ENCODE measurements around the gene CEBPZOS. TPM values are rescaled to one million over a fixed set of nuclear protein-coding genes. Genes with fewer than 3 reads are reported as not detected.
"Not testable (repeated sequence)": the region's sequence is repeated elsewhere in the genome, so short reads cannot be mapped to it uniquely, and the experiment has no call there.

CEBPZOS gene
- total RNA-seq, 1 donor: 21.4 TPM

- H3K36me3 ChIP-seq (ENCODE audit: insufficient read depth, low read length): peaks cover 69% of the 10 kb centered on the region
- no peak overlapping the region for H3K4me3 ChIP-seq (ENCODE audit: insufficient read depth, low read length)
- H4K20me1 ChIP-seq (ENCODE audit: insufficient read depth, low read length): no peaks in the 10 kb centered on the region
- H3K79me2 ChIP-seq (ENCODE audit: insufficient read depth, low read length): peaks cover 59% of the 10 kb centered on the region
- no peak overlapping the region for H3K4me2 ChIP-seq (ENCODE audit: insufficient read depth, low read length)
- DNase-seq (ENCODE audit: insufficient read length, low spot score, missing footprints): no peak
- TF ChIP-seq, protein P1, sequence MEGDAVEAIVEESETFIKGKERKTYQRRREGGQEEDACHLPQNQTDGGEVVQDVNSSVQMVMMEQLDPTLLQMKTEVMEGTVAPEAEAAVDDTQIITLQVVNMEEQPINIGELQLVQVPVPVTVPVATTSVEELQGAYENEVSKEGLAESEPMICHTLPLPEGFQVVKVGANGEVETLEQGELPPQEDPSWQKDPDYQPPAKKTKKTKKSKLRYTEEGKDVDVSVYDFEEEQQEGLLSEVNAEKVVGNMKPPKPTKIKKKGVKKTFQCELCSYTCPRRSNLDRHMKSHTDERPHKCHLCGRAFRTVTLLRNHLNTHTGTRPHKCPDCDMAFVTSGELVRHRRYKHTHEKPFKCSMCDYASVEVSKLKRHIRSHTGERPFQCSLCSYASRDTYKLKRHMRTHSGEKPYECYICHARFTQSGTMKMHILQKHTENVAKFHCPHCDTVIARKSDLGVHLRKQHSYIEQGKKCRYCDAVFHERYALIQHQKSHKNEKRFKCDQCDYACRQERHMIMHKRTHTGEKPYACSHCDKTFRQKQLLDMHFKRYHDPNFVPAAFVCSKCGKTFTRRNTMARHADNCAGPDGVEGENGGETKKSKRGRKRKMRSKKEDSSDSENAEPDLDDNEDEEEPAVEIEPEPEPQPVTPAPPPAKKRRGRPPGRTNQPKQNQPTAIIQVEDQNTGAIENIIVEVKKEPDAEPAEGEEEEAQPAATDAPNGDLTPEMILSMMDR (IDR thresholded peaks at IDR 0.05; ENCODE audit: extremely low read depth, low read depth, low read length): no peak
- no peak overlapping the region for H3K27ac ChIP-seq (ENCODE audit: low read depth, low read length)
- H3K4me1 ChIP-seq (ENCODE audit: insufficient read depth, low read length): no peaks in the 10 kb centered on the region
- H3K27me3 ChIP-seq (ENCODE audit: insufficient read depth, low read length): no peaks in the 10 kb centered on the region
- H2AFZ ChIP-seq (ENCODE audit: low read length): no peak overlapping the region
- H3K9me3 ChIP-seq (ENCODE audit: low read depth, low read length): no peaks in the 10 kb centered on the region
Observed at GRCh38 chr2:37205689-37206341, 9.5 kb downstream of the CEBPZOS start.

- not testable (repeated sequence) for H4K20me1 ChIP-seq (ENCODE audit: insufficient read depth, low read length); H3K4me3 ChIP-seq (ENCODE audit: insufficient read depth, low read length); H3K4me1 ChIP-seq (ENCODE audit: insufficient read depth, low read length); H3K9me3 ChIP-seq (ENCODE audit: low read depth, low read length); H3K27ac ChIP-seq (ENCODE audit: low read depth, low read length); DNase-seq (ENCODE audit: insufficient read length, low spot score, missing footprints); H3K27me3 ChIP-seq (ENCODE audit: insufficient read depth, low read length); H3K4me2 ChIP-seq (ENCODE audit: insufficient read depth, low read length); H2AFZ ChIP-seq (ENCODE audit: low read length)
- H3K36me3 ChIP-seq (ENCODE audit: insufficient read depth, low read length): peaks cover 71% of the 10 kb centered on the region
- peaks cover 54% of the 10 kb centered on the region for H3K79me2 ChIP-seq (ENCODE audit: insufficient read depth, low read length)
Observed at GRCh38 chr2:37206760-37207159, 10.5 kb downstream of the CEBPZOS start.

GRCh38 chr2:37211212-37211611, 14.9 kb downstream of the CEBPZOS start:
- Histone ChIP-seq H3K4me2 (ENCODE audit: insufficient read depth, low read length) (no peak overlapping the region), H3K79me2 (ENCODE audit: insufficient read depth, low read length) (peaks cover 34% of the 10 kb centered on the region), H3K36me3 (ENCODE audit: insufficient read depth, low read length) (peaks cover 76% of the 10 kb centered on the region), H3K27me3 (ENCODE audit: insufficient read depth, low read length) (no peaks in the 10 kb centered on the region), H3K4me3 (ENCODE audit: insufficient read depth, low read length) (no peak overlapping the region), H3K9me3 (ENCODE audit: low read depth, low read length) (no peaks in the 10 kb centered on the region), H3K4me1 (ENCODE audit: insufficient read depth, low read length) (peaks cover 6% of the 10 kb centered on the region), H3K27ac (ENCODE audit: low read depth, low read length) (no peak overlapping the region), H4K20me1 (ENCODE audit: insufficient read depth, low read length) (no peaks in the 10 kb centered on the region), H2AFZ (ENCODE audit: low read length) (no peak overlapping the region)
- no peak for DNase-seq (ENCODE audit: insufficient read length, low spot score, missing footprints)
- TF ChIP-seq, protein P1 (IDR thresholded peaks at IDR 0.05; ENCODE audit: extremely low read depth, low read depth, low read length): no peak

GRCh38 chr2:37211939-37212338, 15.6 kb downstream of the CEBPZOS start:
- Histone ChIP-seq H2AFZ (ENCODE audit: low read length) (no peak overlapping the region), H3K79me2 (ENCODE audit: insufficient read depth, low read length) (peaks cover 27% of the 10 kb centered on the region), H3K4me1 (ENCODE audit: insufficient read depth, low read length) (peaks cover 6% of the 10 kb centered on the region), H4K20me1 (ENCODE audit: insufficient read depth, low read length) (no peaks in the 10 kb centered on the region), H3K4me2 (ENCODE audit: insufficient read depth, low read length) (no peak overlapping the region), H3K36me3 (ENCODE audit: insufficient read depth, low read length) (peaks cover 75% of the 10 kb centered on the region), H3K4me3 (ENCODE audit: insufficient read depth, low read length) (no peak overlapping the region), H3K27ac (ENCODE audit: low read depth, low read length) (no peak overlapping the region), H3K9me3 (ENCODE audit: low read depth, low read length) (no peaks in the 10 kb centered on the region), H3K27me3 (ENCODE audit: insufficient read depth, low read length) (no peaks in the 10 kb centered on the region)
- no peak for DNase-seq (ENCODE audit: insufficient read length, low spot score, missing footprints)
- TF ChIP-seq, protein P1 (IDR thresholded peaks at IDR 0.05; ENCODE audit: extremely low read depth, low read depth, low read length): no peak

All from osteoblast (primary cell).